Ovary (tissue), 3 donors: ENCODE results near the gene C19orf67.

Experiments
- CTCF ChIP-seq, 3 donors: fragments of 450-650 bp in 2 of 3; fragments of 200-600 bp in 1 of 3; IDR thresholded peaks; one replicate each; pipeline versions ENCODE4 v1.5.1 to v1.8.0; 2016 to 2022; ENCODE audit warnings: antibody characterized with exemption in 3 of 3, mild to moderate bottlenecking in 1 of 3
- EP300 ChIP-seq: sonication (generic); formaldehyde crosslinking; IDR thresholded peaks from one replicate; pipeline ENCODE4 v1.6.1; 2017; ENCODE audit warnings: antibody characterized with exemption
- POLR2A ChIP-seq: fragments of 450-650 bp; IDR thresholded peaks from one replicate; pipeline ENCODE4 v1.6.1; 2017; ENCODE audit warnings: antibody characterized with exemption, mild to moderate bottlenecking, moderate library complexity
- donor health status: DM: no; HTN: no; CAD: no.

- TF ChIP-seq CTCF (IDR thresholded peaks at IDR 0.05): no peak
- no peak for TF ChIP-seq POLR2A
- TF ChIP-seq EP300: no peak
Measured at GRCh38 chr19:14055396-14055795, 30.2 kb downstream of the C19orf67 start.
